ENCODE results near the gene HDAC4.

HDAC4 gene

DNA sequence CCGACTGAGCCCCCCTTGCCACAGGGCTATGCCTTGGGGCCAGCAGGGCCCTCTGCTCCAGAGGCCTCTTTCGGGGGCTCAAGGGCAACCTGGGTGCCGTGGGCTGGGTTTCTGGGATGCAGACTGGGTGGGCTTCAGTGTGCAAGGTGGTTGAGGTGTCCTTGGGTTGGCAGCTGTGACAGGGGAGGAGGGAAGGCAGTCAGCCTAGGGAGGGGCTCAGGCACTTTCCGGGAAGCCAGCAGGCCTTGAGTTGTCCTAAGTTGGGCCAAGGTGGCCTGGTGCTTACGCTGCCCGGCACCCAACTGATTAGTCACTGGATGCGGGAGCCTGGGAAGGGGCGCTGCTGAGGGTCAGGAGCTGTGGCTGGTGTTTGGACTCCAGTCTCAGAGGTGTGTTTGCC lies 353.4 kb downstream of the HDAC4 start:
- Histone ChIP-seq H3K4me1 (ENCODE audit: insufficient read depth, low read length, severe bottlenecking) (no peaks in the 10 kb centered on the region), H4K20me1 (ENCODE audit: insufficient read depth, low read length) (no peaks in the 10 kb centered on the region)

DNA sequence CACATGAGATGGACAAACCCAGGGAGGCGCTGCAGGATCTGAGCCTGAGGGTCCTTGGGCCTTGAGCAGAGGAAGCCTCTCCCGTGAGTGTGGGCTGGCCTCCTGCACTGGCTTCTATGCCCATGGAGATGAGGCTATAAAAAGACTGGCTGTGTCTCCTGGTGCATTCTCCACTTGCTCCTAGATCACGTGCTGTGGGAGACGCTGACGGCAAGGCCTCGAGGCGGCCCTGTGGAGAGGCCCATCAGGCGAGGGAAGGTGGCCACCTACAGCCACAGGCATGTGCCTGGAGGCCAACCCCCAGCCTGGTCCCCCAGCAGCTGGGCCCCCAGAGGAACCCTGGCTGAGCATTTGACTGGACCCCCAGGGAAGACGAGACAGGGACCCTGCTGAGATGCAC lies 354.0 kb downstream of the HDAC4 start:
- no peak for TF ChIP-seq EZH2 (IDR thresholded peaks at IDR 0.05; ENCODE audit: borderline replicate concordance, low read length)
- TF ChIP-seq, protein P1, sequence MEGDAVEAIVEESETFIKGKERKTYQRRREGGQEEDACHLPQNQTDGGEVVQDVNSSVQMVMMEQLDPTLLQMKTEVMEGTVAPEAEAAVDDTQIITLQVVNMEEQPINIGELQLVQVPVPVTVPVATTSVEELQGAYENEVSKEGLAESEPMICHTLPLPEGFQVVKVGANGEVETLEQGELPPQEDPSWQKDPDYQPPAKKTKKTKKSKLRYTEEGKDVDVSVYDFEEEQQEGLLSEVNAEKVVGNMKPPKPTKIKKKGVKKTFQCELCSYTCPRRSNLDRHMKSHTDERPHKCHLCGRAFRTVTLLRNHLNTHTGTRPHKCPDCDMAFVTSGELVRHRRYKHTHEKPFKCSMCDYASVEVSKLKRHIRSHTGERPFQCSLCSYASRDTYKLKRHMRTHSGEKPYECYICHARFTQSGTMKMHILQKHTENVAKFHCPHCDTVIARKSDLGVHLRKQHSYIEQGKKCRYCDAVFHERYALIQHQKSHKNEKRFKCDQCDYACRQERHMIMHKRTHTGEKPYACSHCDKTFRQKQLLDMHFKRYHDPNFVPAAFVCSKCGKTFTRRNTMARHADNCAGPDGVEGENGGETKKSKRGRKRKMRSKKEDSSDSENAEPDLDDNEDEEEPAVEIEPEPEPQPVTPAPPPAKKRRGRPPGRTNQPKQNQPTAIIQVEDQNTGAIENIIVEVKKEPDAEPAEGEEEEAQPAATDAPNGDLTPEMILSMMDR (IDR thresholded peaks at IDR 0.05; ENCODE audit: low read length) = no peak
- Histone ChIP-seq H3K4me3 (ENCODE audit: low read depth, low read length, poor library complexity, severe bottlenecking) (no peak overlapping the region), H3K27me3 (ENCODE audit: insufficient read depth, low read length) (peaks cover 5% of the 10 kb centered on the region; the same call in 1 of the 2 replicates), H3K27ac (ENCODE audit: low read depth, low read length, poor library complexity, severe bottlenecking) (no peak overlapping the region), H3K36me3 (ENCODE audit: insufficient read depth, low read length) (no peaks in the 10 kb centered on the region), H4K20me1 (ENCODE audit: insufficient read depth, low read length) (no peaks in the 10 kb centered on the region), H3F3A (ENCODE audit: insufficient read depth, low read length) (no peaks in the 10 kb centered on the region), H3K79me2 (ENCODE audit: insufficient read depth, low read length) (no peaks in the 10 kb centered on the region), H3K4me2 (ENCODE audit: low read length) (no peak overlapping the region), H3K4me1 (ENCODE audit: insufficient read depth, low read length, severe bottlenecking) (no peaks in the 10 kb centered on the region), H3K9ac (ENCODE audit: low read length) (no peak overlapping the region), H3K9me3 (ENCODE audit: low read length) (no peaks in the 10 kb centered on the region), H2AFZ (ENCODE audit: low read length) (no peak overlapping the region), H3K9me2 (ENCODE audit: low read depth, low read length) (no peaks in the 10 kb centered on the region)

More for the DNA sequence above, 353.4 kb downstream of the HDAC4 start:
- Histone ChIP-seq H3K4me3 (ENCODE audit: low read depth, low read length, poor library complexity, severe bottlenecking) (no peak overlapping the region), H3K4me2 (ENCODE audit: low read length) (no peak overlapping the region), H3K9ac (ENCODE audit: low read length) (no peak overlapping the region), H3K9me3 (ENCODE audit: low read length) (no peaks in the 10 kb centered on the region), H2AFZ (ENCODE audit: low read length) (no peak overlapping the region), H3K36me3 (ENCODE audit: insufficient read depth, low read length) (no peaks in the 10 kb centered on the region), H3K27ac (ENCODE audit: low read depth, low read length, poor library complexity, severe bottlenecking) (no peak overlapping the region), H3F3A (ENCODE audit: insufficient read depth, low read length) (no peaks in the 10 kb centered on the region), H3K27me3 (ENCODE audit: insufficient read depth, low read length) (peaks cover 5% of the 10 kb centered on the region; the same call in 1 of the 2 replicates), H3K79me2 (ENCODE audit: insufficient read depth, low read length) (no peaks in the 10 kb centered on the region), H3K9me2 (ENCODE audit: low read depth, low read length) (no peaks in the 10 kb centered on the region)
- TF ChIP-seq, protein P1 (IDR thresholded peaks at IDR 0.05; ENCODE audit: low read length) = no peak
- no peak for TF ChIP-seq EZH2 (IDR thresholded peaks at IDR 0.05; ENCODE audit: borderline replicate concordance, low read length)

- H2AFZ ChIP-seq (ENCODE audit: low read length) = no peak overlapping the region
- no peaks in the 10 kb centered on the region for H3K4me1 ChIP-seq (ENCODE audit: insufficient read depth, low read length, severe bottlenecking)
- H3K36me3 ChIP-seq (ENCODE audit: insufficient read depth, low read length) = no peaks in the 10 kb centered on the region
- H3K4me3 ChIP-seq (ENCODE audit: low read depth, low read length, poor library complexity, severe bottlenecking) = no peak overlapping the region
- H3K9me2 ChIP-seq (ENCODE audit: low read depth, low read length) = no peaks in the 10 kb centered on the region
- H3K9me3 ChIP-seq (ENCODE audit: low read length) = no peaks in the 10 kb centered on the region
- no peak overlapping the region for H3K9ac ChIP-seq (ENCODE audit: low read length)
- H3K27me3 ChIP-seq (ENCODE audit: insufficient read depth, low read length) = no peaks in the 10 kb centered on the region; the same call in 1 of the 2 replicates
- H3K4me2 ChIP-seq (ENCODE audit: low read length) = no peak overlapping the region
- H3F3A ChIP-seq (ENCODE audit: insufficient read depth, low read length) = no peaks in the 10 kb centered on the region
- no peak for TF ChIP-seq EZH2 (IDR thresholded peaks at IDR 0.05; ENCODE audit: borderline replicate concordance, low read length)
- TF ChIP-seq, protein P1 (IDR thresholded peaks at IDR 0.05; ENCODE audit: low read length) = no peak
- no peak overlapping the region for H3K27ac ChIP-seq (ENCODE audit: low read depth, low read length, poor library complexity, severe bottlenecking)
- H4K20me1 ChIP-seq (ENCODE audit: insufficient read depth, low read length) = no peaks in the 10 kb centered on the region
- H3K79me2 ChIP-seq (ENCODE audit: insufficient read depth, low read length) = no peaks in the 10 kb centered on the region
Observed at GRCh38 chr2:239044336-239044735, 356.5 kb downstream of the HDAC4 start.
